Chondrocyte (in vitro differentiated cells): ENCODE data around the gene GYPC. TPM values are rescaled to one million over a fixed set of nuclear protein-coding genes. Genes with fewer than 3 reads are reported as not detected.
A peak's percentile ranks its signal among the peaks of the same experiment; 100 is the strongest.

Source experiments
- DNase-seq: peaks from one replicate; pipeline ENCODE4 v3.0.0; 2021; ENCODE audit warnings: mixed read lengths, low spot score
- H3K27ac Mint-ChIP-seq: one replicate; pipeline ENCODE4 v1.8.0; 2021; ENCODE audit warnings: mild to moderate bottlenecking, moderate library complexity, mixed read lengths; ENCODE audit not compliant: unreplicated experiment
- H3K27me3 Mint-ChIP-seq: 2 replicates; pipeline ENCODE4 v1.8.0; 2021; ENCODE audit warnings: low read depth, mixed read lengths
- H3K36me3 Mint-ChIP-seq: 2 replicates; pipeline ENCODE4 v1.8.0; 2021; ENCODE audit warnings: low read depth, mixed read lengths
- H3K4me1 Mint-ChIP-seq: 2 replicates; pipeline ENCODE4 v1.8.0; 2021; ENCODE audit warnings: low read depth, mild to moderate bottlenecking, mixed read lengths
- H3K4me3 Mint-ChIP-seq: one replicate; pipeline ENCODE4 v1.8.0; 2021; ENCODE audit warnings: mild to moderate bottlenecking, moderate library complexity, mixed read lengths; ENCODE audit not compliant: unreplicated experiment
- H3K9me3 Mint-ChIP-seq: 2 replicates; pipeline ENCODE4 v1.8.0; 2021; ENCODE audit warnings: low read depth, mixed read lengths
- long read RNA-seq: library from polyadenylated mRNA; stranded (forward); transcript quantifications from one replicate; pipeline ENCODE4 v2.0.0, GENCODE V29; 2021
- total RNA-seq: library from RNA; stranded (reverse); gene quantifications from 3 replicates; pipeline ENCODE4 v1.2.1, GENCODE V29; 2021
- TF ChIP-seq, protein P1 (sequence below): fragments of 200-600 bp; sonication (generic); IDR thresholded peaks from 2 replicates; pipeline ENCODE4 v1.5.0; 2021; ENCODE audit warnings: antibody characterized with exemption, mild to moderate bottlenecking, moderate library complexity

The GYPC gene, protein sequence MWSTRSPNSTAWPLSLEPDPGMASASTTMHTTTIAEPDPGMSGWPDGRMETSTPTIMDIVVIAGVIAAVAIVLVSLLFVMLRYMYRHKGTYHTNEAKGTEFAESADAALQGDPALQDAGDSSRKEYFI
- total RNA-seq, result 29.1 to 48.6 TPM (median 46.4 TPM) in 3 replicates
- long read RNA-seq, transcript GYPC-201 (4 exons, 1,246 nt), result major isoform, 27 of 47 reads
- long read RNA-seq, partial matches to known transcripts, result 19 of 47 reads
- long read RNA-seq, other reads (novel, unspliced or antisense), result 1 of 47 reads

DNA sequence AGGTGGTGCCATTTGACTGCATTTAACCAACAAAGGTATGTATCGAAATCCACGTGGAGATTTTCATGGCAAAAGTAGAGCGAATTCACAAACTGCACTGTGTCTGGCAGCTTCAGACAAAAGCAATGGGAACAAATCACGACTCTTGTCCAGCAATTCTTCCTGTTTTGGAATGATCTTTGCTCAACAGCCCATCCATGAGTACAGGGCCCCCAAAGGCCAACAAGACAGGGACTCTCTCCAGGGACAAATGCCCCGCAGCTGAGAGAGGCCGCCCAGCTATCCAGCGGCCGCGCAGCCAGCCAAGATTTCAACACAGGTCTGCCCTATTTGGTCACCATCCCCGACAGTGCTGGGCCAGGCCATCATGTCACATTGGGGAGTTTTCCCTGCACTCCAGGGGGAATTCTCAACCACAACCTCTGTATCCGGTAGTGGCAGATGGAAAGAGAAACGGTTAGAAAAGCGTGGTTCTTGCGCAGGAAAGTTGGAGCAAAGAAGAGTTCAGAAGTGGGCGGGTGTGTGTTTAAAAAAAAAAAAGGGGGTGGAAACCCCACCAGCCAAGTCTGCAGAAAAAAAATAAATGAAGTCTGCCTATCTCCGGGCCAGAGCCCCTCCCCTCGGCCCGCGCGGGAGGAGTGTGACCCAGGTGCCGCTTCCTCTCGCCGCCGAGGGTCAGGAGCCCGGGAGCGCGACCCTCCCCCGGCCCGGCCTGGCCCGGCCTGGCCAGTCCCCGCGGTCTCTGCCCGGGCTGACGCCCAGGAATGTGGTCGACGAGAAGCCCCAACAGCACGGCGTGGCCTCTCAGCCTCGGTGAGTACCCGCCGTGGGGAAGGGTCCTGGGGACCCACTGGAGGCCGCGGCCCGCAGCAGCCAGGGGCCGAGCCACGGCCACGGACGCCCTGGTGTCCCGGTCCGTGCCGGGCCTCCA, at the start of gene GYPC:
GYPC (plus strand) TSS at position 659 of the 931 bp plus-strand sequence; CDS start at position 765, 106 bp downstream.
- H3K27me3 Mint-ChIP-seq, result no peaks in the 10 kb centered on the region
- peaks cover 42% of the 10 kb centered on the region for H3K4me1 Mint-ChIP-seq
- peak within 1 kb of the TSS; percentile 98 for H3K27ac Mint-ChIP-seq
- H3K36me3 Mint-ChIP-seq, result peaks cover under 1% of the 10 kb centered on the region
- TF ChIP-seq, protein P1, sequence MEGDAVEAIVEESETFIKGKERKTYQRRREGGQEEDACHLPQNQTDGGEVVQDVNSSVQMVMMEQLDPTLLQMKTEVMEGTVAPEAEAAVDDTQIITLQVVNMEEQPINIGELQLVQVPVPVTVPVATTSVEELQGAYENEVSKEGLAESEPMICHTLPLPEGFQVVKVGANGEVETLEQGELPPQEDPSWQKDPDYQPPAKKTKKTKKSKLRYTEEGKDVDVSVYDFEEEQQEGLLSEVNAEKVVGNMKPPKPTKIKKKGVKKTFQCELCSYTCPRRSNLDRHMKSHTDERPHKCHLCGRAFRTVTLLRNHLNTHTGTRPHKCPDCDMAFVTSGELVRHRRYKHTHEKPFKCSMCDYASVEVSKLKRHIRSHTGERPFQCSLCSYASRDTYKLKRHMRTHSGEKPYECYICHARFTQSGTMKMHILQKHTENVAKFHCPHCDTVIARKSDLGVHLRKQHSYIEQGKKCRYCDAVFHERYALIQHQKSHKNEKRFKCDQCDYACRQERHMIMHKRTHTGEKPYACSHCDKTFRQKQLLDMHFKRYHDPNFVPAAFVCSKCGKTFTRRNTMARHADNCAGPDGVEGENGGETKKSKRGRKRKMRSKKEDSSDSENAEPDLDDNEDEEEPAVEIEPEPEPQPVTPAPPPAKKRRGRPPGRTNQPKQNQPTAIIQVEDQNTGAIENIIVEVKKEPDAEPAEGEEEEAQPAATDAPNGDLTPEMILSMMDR, result no peak
- peaks cover 2% of the 10 kb centered on the region for H3K9me3 Mint-ChIP-seq
- no peak for DNase-seq
- peak within 1 kb of the TSS; percentile 97 for H3K4me3 Mint-ChIP-seq

DNA sequence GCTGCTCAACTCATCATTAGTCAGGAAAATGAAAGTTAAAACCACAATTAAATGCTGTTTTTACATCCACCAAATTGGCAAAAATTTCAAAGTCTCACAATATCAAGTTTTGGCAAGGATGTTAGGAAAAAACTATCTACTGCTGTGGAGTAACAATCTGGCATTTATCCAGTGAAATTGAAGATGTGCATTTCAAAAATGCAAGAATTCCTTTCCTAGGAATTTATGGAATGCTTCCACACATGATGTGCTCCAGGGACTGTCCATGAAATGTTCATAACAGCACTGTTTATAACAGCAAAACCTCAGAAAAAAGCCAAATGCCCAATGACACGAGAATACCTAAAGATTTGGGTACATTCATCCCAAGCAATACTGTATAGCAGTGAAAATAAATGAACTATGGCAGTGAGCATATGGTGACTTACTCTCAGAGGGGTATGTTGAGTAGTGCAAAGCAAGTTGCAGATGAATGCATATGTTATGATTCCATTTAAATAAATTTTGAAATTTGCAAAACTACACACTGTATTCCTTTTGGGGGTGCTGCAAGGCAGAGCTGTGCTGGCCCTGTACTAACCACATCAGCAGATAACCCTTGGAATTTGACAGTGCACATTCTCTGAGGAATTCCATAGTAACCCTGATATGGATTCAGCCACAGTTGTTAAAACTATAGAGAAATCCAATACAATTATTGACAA, 41.3 kb upstream of the GYPC start:
- H3K27me3 Mint-ChIP-seq, result no peaks in the 10 kb centered on the region
- no peak overlapping the region for H3K27ac Mint-ChIP-seq
- H3K4me1 Mint-ChIP-seq, result peaks cover 20% of the 10 kb centered on the region
- TF ChIP-seq, protein P1, result peak; percentile 40
- no peaks in the 10 kb centered on the region for H3K36me3 Mint-ChIP-seq
- H3K9me3 Mint-ChIP-seq, result peaks cover 5% of the 10 kb centered on the region
- H3K4me3 Mint-ChIP-seq, result no peak overlapping the region
- DNase-seq, result no peak

DNA sequence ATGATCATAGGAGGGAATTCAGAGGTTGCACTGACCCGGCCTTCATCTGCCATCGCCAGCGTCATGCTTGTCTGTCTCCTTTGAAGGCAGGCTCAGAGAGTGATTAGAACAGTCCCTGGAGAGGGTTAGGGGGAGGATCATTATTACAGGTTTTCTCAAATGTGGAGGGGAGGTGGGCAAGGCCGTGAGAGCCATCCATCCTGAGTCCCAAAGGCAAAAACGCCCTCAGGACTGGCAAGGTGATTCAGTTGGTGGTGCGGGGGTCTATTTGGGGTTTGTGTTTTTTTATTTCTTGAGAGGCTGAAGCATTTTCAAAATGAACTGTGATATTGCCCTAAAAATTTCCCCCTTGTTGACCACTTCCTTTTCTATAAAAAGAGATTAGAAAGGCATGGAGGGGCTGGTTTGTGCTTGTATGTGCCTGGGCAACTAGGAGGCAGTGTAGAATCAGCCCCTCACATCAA, 39.3 kb upstream of the GYPC start:
- Mint-ChIP-seq H3K27me3 (no peaks in the 10 kb centered on the region), H3K9me3 (no peaks in the 10 kb centered on the region), H3K27ac (no peak overlapping the region), H3K4me3 (no peak overlapping the region), H3K36me3 (no peaks in the 10 kb centered on the region), H3K4me1 (peaks cover 20% of the 10 kb centered on the region)
- no peak for DNase-seq
- TF ChIP-seq, protein P1, result no peak

DNA sequence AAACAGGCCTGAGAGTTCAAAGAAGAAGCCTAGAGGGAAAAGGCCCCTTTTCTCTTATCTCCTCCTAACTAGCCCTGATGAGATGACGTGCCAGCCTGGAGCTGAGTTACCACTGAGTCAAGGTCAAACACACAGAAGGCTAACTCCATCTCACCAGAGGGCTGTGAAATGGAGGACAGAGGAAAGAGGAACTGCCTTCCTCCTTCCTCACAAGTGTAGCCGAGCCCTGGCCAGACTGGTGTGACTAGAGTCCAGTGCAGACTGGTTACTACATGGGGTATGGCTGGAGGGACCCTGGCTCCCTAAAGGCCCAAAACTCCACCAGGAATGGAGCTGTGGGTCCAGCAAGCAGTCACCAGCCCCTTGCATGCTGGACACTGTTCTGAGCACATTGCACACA, 35.7 kb upstream of the GYPC start:
- H3K9me3 Mint-ChIP-seq, result no peaks in the 10 kb centered on the region
- no peak for DNase-seq
- no peaks in the 10 kb centered on the region for H3K27me3 Mint-ChIP-seq
- H3K36me3 Mint-ChIP-seq, result no peaks in the 10 kb centered on the region
- H3K4me3 Mint-ChIP-seq, result no peak overlapping the region
- TF ChIP-seq, protein P1, result no peak
- H3K4me1 Mint-ChIP-seq, result peaks cover 5% of the 10 kb centered on the region
- no peak overlapping the region for H3K27ac Mint-ChIP-seq

DNA sequence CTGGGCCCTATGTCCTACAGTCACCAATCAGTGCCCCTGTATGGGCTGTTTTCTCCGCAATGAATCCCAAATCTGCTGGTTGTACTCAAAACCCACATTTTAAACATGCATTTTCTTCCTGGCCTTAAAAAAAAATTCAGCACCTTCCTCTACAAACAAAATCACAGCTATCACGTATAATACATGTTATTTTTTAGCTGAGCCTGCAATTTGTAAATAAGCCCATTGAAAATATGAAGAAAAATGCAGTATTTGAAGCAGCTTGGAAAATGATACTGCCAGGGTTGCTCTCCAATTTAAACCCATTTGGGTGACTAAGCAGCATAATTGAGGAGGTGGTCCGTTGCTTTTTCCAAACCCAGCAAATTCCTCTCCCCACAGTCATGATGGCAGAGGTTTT, 33.0 kb upstream of the GYPC start:
- H3K4me1 Mint-ChIP-seq, result no peaks in the 10 kb centered on the region
- H3K27ac Mint-ChIP-seq, result no peak overlapping the region
- no peaks in the 10 kb centered on the region for H3K36me3 Mint-ChIP-seq
- TF ChIP-seq, protein P1, result no peak
- no peaks in the 10 kb centered on the region for H3K27me3 Mint-ChIP-seq
- DNase-seq, result no peak
- H3K4me3 Mint-ChIP-seq, result no peak overlapping the region
- no peaks in the 10 kb centered on the region for H3K9me3 Mint-ChIP-seq
